ENCODE results near the gene C1QTNF3. TPM values are rescaled to one million over a fixed set of nuclear protein-coding genes. Genes with fewer than 3 reads are reported as not detected.
"Not testable (repeated sequence)": the region's sequence is repeated elsewhere in the genome, so short reads cannot be mapped to it uniquely, and the experiment has no call there.

C1QTNF3 gene
- total and polyA plus RNA-seq, 10 donors = 2.7 to 10.7 (median 6.4) TPM

DNA sequence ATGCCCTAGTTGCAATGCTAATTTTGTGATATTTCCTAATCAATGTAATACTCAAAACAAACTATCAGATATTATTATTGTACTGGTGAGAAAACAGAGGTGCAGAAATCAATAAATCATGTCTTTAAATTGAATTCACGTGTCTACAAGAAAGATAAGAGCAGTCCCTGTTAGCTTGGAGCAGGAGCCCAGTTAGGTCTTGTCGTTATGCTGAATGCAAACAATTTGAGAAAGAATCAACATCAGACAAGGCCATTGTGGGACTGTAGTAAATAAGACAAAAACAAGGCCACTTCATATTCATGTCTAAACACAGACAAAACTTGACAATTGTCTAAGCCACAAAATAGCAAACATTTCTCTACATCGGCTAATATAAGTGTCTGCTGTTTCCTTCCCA, 31.1 kb upstream of the C1QTNF3 start:
- H3K27ac ChIP-seq; H3K36me3 ChIP-seq; intact Hi-C loops (cut with DNase I; ENCODE audit: low total_unique reads); DNase-seq; H3K9me3 ChIP-seq; H3K27me3 ChIP-seq (replicated peaks in 1 of 7); H3K4me3 ChIP-seq; H3K4me1 ChIP-seq: not testable (repeated sequence)
- 88 to 96% (median 91%) methylated on average over 2 of the region's 3 CpGs for WGBS, 5 donors

DNA sequence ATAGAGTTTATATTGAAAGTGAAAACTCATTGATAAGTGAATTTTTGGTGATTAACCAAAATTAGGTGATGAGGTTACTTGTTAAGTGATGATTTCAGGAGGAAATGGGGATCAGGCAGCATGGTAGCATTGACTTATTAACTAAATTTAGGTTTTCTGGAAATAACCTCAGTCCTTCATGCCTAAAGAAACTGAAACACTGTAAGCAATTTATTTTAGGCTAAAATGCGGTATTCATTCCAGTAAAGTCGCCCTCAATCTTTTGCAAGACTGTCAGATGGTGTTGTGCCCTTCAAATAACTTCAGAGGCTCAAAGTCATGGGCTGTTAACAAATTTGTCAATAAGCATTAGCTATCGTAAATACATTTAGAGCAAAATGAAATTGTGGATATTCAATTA, 27.6 kb upstream of the C1QTNF3 start:
- intact Hi-C loops (cut with DNase I; ENCODE audit: low total_unique reads); H3K36me3 ChIP-seq; H3K4me1 ChIP-seq; H3K27me3 ChIP-seq (replicated peaks in 1 of 7); DNase-seq; H3K4me3 ChIP-seq; H3K27ac ChIP-seq: not testable (repeated sequence)
- H3K9me3 ChIP-seq = peaks cover 0 to 11% (median 3%) of the 10 kb centered on the region in 8 donors
- WGBS, 5 donors = 87 to 99% (median 93%) methylated on average over 1 to 3 of the region's 3 CpGs

DNA sequence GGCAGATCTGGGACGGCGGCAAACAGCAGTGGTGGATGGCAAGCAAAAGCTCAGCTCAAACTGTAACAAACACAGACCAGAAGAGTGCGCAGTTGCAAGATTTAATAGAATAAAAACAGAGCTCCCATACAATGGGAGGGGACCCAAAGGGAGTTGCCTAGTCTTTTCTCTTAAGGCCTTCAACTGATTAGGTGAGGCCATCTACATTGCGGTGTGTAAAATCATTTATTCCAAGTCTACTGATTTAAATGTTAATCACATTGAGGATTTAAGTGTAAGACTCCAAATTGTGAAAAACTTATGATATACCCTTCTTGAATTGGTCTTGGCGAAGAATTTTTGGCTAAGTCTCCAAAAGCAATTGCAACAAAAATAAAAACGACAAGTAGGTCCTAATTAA, 21.6 kb upstream of the C1QTNF3 start:
- no peak overlapping the region for H3K4me3 ChIP-seq
- WGBS, 5 donors = 95 to 99% (median 95%) methylated on average over 6 of the region's 6 CpGs

DNA sequence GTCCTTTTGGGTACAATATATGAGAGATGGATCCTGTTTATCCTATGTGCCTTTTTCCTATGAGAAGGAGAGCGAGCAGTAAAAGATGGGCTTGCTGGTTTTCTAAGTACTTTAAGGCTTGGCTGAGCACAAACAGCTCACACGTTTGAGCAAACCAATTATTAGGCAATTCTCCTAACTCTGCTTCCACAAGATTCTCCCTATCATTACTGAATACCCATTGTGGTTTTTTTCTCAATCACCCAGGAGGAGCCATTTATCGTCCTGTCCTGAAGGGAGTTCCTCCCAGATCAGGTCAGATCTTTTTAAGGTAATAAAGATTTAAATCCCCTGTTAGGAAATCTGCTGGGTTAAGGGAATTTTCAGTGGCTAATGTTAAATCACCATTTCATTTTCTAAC, 19.4 kb upstream of the C1QTNF3 start:
- Histone ChIP-seq H3K4me3 (no peak overlapping the region), H3K4me1 (no peaks in the 10 kb centered on the region), H3K9me3 (peaks cover 0 to 15% (median 3%) of the 10 kb centered on the region in 8 donors), H3K36me3 (peaks cover 0 to 43% (median 3%) of the 10 kb centered on the region in 6 donors), H3K27ac (no peak overlapping the region), H3K27me3 (replicated peaks in 1 of 7) (no peaks in the 10 kb centered on the region)
- intact Hi-C loops (cut with DNase I; ENCODE audit: low total_unique reads) = no loop called here
- WGBS, 5 donors = 54 to 92% (median 72%) methylated on average over 3 of the region's 3 CpGs
- no peak for TF ChIP-seq POLR2AphosphoS5 (IDR thresholded peaks at IDR 0.05)
- TF ChIP-seq, protein P1, sequence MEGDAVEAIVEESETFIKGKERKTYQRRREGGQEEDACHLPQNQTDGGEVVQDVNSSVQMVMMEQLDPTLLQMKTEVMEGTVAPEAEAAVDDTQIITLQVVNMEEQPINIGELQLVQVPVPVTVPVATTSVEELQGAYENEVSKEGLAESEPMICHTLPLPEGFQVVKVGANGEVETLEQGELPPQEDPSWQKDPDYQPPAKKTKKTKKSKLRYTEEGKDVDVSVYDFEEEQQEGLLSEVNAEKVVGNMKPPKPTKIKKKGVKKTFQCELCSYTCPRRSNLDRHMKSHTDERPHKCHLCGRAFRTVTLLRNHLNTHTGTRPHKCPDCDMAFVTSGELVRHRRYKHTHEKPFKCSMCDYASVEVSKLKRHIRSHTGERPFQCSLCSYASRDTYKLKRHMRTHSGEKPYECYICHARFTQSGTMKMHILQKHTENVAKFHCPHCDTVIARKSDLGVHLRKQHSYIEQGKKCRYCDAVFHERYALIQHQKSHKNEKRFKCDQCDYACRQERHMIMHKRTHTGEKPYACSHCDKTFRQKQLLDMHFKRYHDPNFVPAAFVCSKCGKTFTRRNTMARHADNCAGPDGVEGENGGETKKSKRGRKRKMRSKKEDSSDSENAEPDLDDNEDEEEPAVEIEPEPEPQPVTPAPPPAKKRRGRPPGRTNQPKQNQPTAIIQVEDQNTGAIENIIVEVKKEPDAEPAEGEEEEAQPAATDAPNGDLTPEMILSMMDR (IDR thresholded peaks at IDR 0.05 in 8 of 11, conservative IDR thresholded peaks at IDR 0.05 in 3 of 11) = no peak
- TF ChIP-seq POLR2A (IDR thresholded peaks at IDR 0.05) = no peak
- no peak for DNase-seq

More for the DNA sequence above, 21.6 kb upstream of the C1QTNF3 start:
- no peak for TF ChIP-seq POLR2AphosphoS5 (IDR thresholded peaks at IDR 0.05)
- TF ChIP-seq POLR2A (IDR thresholded peaks at IDR 0.05) = no peak
- TF ChIP-seq, protein P1 (IDR thresholded peaks at IDR 0.05 in 8 of 11, conservative IDR thresholded peaks at IDR 0.05 in 3 of 11) = no peak
- Histone ChIP-seq H3K27ac (no peak overlapping the region), H3K27me3 (replicated peaks in 1 of 7) (no peaks in the 10 kb centered on the region), H3K4me1 (no peaks in the 10 kb centered on the region), H3K36me3 (peaks cover 0 to 25% (median 3%) of the 10 kb centered on the region in 6 donors), H3K9me3 (peaks cover 0 to 15% (median 3%) of the 10 kb centered on the region in 8 donors)
- DNase-seq = no peak
- intact Hi-C loops (cut with DNase I; ENCODE audit: low total_unique reads) = no loop called here

DNA sequence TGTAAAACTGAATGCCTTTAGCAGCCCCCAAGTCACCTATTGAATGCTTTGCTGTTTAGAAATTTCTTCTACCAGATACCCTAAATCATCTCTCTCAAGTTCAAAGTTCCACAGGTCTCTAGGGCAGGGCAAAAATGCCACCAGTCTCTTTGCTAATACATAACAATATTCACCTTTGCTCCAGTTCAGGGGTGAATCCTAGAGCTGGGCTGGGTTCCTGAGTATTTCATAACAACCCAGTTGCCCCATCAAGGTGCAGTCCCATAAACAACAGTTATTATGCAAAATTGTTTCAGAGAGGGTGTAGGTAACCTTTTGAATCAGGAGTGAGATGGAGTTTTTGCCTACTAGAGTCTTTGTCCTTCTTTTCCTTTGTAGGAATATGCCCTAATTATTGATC, 19.0 kb upstream of the C1QTNF3 start:
- Histone ChIP-seq H3K9me3 (peaks cover 0 to 13% (median 2%) of the 10 kb centered on the region in 8 donors), H3K27ac (no peak overlapping the region), H3K27me3 (replicated peaks in 1 of 7) (no peaks in the 10 kb centered on the region), H3K36me3 (peaks cover 0 to 43% (median 3%) of the 10 kb centered on the region in 6 donors), H3K4me3 (no peak overlapping the region), H3K4me1 (no peaks in the 10 kb centered on the region)
- DNase-seq = no peak
- intact Hi-C loops (cut with DNase I; ENCODE audit: low total_unique reads) = no loop called here
- TF ChIP-seq POLR2AphosphoS5 (IDR thresholded peaks at IDR 0.05) (no peak), POLR2A (IDR thresholded peaks at IDR 0.05) (no peak)
- TF ChIP-seq, protein P1 (IDR thresholded peaks at IDR 0.05 in 8 of 11, conservative IDR thresholded peaks at IDR 0.05 in 3 of 11) = no peak
